HG03439 (cell line): ENCODE results near the gene DPYSL4.
"Not testable (repeated sequence)": the region's sequence is repeated elsewhere in the genome, so short reads cannot be mapped to it uniquely, and the experiment has no call there.

Experiments
- ATAC-seq: cut with Tn5 transposase; IDR thresholded peaks from one replicate; pipeline ENCODE4 v1.9.1; 2021; ENCODE audit warnings: mild to moderate bottlenecking, moderate library complexity; ENCODE audit not compliant: unreplicated experiment

DPYSL4 gene

GRCh38 chr10:132205650-132206376, 19.1 kb downstream of the DPYSL4 start:
- ATAC-seq: no peak

DNA sequence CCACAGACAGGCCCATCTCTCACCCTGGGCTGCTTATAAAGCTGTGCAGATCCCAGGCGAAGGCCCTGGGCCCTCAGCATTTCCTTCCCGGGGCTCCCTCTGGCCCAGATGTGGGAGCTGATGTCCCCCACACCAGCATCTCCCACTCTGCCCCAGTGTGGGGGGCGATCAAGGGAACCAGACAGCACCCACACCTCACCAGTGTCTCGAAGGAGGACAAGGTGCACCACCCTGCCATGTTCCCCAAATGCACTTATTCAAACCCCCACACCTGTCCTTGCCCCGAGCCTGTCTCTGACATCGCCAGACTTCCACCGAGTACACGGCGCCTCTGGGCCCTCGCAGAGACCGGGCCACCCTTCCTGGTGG, 19.6 kb downstream of the DPYSL4 start:
- ATAC-seq: no peak

DNA sequence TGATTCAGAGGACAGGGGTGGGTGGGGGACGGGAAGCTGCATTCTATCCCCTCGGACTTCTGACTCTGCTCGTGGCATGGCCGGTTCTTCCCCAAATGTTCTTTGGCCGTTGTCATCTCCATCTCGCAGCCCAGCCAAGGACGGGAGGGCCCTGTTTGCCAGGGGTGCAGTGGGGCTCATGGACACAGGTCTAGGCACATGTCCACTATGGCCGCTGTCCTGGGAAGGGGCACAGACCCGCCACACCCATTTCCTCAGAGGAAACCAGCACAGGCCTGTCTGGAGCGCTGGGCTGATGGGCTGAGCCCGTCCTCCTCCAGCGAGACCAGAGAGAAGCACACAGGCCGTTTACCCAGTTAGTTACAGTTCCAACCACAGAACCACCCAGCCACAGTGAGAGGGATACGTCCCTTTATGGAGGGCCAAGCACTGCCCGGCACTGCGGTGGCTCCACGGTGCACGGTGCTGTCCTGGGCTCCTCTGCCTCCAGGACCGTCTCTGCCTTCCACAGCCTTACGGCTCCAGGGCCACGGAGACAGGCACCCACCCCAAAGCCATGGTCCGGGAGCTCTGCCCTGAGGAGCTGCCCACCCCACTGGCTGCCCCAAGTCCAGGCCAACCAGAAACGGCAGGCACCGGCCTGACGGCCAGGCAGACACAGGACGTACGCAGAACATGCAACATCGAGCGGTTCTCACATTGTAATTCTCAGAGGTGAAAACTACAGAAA, 20.2 kb downstream of the DPYSL4 start:
- ATAC-seq: no peak

DNA sequence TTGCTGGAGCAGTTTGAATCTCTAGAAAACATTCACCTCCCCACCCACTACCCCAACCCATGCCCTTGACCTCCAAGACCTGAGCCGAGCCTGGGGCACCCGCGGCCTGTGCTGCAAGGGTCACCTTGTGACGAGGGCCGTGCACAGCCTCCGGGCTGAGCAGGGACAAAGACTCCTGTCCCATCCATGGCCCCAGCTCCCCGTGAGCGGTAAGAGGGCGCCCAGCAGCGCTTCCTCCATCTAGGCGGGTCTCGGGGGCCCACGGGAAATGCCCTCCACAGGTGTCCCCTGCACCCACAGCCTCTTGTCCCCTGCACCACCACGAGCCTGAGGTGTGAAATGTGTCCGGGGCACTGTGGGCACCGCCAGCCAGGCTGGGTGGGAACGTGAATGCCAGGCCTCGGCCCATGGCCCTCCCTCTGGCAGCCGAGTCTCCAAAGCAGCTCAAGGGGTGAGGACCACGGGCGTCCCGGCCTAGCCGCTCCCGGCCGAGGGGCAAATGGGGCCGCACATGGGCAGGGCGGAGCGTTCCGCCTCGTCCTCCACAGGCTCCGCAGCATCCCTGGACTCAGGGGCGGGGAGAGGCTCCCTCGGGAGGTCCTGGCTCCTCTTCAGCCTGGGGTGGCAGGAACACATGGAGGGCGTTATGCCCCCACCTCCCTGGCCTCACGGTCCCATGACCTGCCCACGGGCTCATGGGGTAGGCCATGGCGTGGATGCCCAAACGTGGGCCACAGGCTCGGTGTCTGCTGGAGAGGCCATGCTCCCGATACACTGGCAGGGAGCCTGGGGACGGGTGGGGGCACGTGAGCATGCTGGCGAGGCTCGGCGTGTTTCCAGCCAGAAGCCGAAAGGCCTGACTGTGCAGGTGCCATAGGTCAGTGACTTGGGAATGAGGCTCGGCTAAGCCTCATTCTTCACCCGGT, 21.1 kb downstream of the DPYSL4 start:
- no peak for ATAC-seq

DNA sequence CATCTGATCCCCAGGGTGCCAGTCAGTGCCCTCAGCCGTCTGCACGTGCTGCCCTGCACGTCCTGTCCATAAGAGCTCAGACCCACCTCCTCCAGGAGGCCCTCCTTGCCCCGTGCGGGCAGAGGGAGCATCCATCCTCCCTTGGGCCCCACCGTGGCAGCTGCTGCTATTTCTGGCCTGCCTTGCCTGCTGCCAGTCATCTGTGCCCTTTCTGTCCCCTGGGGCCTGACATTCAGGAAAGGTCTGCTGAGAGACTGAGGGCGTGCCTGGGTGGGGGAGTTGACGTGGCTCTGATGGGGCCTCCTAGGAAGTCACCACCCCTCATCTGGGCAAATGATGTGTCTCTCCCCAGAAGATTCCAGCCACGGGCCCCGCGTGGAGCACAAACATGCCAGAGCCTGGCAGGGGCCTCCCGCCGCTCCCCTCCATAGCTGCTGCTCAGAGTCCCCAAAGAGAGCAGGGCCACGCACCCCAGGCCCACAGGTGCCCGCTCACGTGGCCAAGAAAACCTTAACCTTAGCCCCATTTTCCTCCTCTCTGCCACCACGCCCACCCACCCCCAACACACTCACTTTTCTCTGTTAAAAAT, 21.8 kb downstream of the DPYSL4 start:
- no peak for ATAC-seq

DNA sequence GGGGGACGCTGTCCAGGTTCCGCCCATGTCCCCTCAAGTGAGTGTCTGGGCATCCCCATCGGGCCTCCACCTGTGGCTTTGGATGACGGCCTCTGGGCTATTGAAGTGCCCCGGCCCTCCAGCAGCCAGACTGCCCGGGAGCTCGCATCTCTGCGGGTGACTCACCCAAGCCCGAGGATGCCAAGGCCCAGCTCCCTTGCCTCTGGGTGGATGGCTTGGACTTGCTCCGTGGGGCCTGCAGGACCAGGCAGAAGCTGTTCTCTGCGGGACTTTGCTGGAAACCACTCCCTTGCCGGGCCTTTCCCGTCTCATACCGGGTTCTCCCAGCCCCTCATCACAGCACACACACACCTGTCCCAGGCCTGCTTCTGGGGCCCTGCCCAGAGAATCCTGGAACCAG, 22.4 kb downstream of the DPYSL4 start:
- ATAC-seq: no peak

GRCh38 chr10:132209978-132210530, 23.3 kb downstream of the DPYSL4 start:
- ATAC-seq: no peak

DNA sequence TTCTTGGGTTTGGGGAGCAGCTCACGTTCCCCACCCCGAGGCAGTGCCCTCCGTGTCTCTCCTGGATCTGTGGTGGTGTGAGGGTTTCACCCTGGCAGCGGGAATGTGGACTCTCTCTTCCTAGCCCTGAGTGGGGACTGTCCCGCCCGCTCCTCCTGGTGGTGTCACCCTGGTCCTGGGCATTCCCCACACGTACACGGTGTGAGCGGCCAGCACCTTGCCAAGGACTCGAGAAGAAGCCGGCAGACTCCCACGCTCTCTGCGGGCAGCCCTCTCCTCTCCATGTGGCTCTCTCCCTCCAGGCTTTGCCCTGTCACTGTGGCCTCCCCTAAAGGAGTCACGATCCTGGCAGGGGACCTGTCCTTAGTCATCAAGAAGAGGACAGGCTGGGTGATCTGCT, 24.0 kb downstream of the DPYSL4 start:
- no peak for ATAC-seq

DNA sequence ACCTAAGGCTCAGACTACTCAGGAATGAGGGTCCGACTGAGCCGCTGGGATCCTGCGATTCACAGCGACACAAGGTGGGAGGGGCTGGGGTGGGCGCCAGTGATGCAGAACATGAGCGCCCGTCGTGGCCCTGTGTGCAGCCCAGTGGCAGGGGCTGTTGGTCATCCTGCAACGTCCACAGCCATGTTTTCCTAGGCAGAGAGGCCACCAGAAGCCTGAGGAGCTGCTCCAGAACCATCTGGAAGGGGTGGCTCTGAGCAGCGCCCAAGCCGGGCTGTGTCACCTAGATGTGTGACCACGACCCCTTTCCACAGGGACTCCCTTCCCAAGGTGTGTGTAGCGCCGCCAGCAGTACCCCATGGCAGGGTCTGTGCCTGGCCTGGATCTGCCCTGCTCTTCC, 24.5 kb downstream of the DPYSL4 start:
- ATAC-seq: no peak

DNA sequence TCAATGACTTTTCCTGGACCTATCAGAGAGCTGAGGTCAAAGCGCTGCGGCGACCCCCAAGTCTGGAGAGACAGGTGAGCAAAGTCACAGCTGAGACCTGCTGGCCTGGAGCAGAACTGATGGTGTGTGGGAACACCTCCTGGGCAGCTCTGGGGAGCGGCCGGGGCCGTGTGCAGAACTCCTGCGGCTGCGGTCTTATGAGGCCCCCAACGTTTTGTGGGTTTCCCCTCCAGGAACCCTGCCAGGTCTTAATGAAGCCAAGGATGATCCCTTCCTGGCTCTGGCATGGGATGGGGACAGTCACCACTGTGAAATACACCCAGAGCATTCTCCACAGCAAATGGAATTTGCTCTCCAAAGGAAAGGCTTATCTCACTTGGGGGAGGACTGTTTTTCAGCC, 26.1 kb downstream of the DPYSL4 start:
- ATAC-seq: no peak

- ATAC-seq: no peak
Measured at GRCh38 chr10:132213917-132214316, 27.2 kb downstream of the DPYSL4 start.

GRCh38 chr10:132216441-132216840, 29.7 kb downstream of the DPYSL4 start:
- not testable (repeated sequence) for ATAC-seq

DNA sequence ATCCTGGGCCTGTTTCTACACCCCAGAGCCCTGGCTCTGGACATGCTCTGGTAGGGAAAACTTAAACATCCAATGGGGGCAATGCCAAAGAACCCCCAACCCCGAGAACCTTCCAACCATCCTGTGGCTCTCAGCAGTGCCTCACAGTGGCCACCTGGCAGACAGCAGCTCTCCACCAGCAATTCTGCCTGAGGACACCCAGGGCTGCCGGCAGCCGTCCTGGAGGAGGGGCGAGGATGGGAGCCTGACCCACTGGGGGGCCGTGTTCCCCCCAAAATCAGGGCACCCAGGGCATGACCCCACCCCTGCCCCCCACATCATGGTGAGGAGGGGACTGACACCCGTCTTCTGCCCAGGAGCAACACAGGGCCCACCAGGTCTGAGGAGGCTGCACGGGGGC, 32.7 kb downstream of the DPYSL4 start:
- ATAC-seq: no peak

DNA sequence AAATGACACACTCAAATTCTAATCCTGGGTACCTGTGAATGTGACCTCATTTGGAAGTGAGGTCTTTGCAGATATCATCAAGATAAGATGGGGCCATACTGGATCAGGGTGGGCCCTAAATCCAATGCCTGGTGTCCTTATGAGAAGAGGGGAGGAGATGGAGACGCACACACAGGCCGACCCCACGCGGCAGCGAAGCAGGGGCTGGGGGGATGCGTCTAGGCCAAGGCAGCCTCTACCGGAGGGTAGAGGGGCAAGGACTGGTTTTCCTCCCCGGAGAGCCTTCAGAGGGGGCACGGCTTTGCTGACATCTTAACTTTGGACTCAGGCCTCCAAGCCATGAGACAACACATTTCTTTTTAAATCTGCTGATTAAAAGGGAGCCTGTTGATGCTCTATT, 33.3 kb downstream of the DPYSL4 start:
- no peak for ATAC-seq

- ATAC-seq: not testable (repeated sequence)
Measured at GRCh38 chr10:132220996-132221395, 34.2 kb downstream of the DPYSL4 start.

GRCh38 chr10:132222726-132223125, 36.0 kb downstream of the DPYSL4 start:
- ATAC-seq: no peak

DNA sequence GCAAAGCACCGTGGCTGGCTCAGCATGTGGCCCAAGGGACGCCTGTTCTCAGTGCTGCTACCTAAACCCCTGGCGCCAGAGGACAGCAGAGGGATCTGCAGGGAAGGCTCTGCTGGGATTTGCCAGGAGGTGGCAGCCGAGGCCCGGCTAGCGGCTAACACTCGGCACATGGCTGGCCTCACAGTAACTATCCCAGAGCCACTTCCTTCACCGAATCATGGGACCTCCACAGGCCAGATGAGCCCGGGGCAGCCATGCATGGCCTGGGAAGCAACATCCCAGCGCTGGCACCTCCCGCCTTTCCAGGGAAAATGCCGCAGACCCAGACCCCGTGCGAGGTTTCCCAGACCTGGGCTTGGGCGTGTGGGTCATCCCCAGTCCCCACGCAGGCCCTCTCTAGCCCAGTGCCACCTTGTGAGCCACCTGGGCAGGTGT, 36.4 kb downstream of the DPYSL4 start:
- ATAC-seq: peak; percentile 69

- ATAC-seq: no peak
Measured at GRCh38 chr10:132223611-132224342, 37.0 kb downstream of the DPYSL4 start.

- no peak for ATAC-seq
Measured at GRCh38 chr10:132224343-132225072, 37.8 kb downstream of the DPYSL4 start.
